Activated CD4-positive, alpha-beta memory T cell treated with anti-CD3 and anti-CD28 coated beads for 36 hours (primary cell): ENCODE data around the gene GALT. TPM values are rescaled to one million over a fixed set of nuclear protein-coding genes. Genes with fewer than 3 reads are reported as not detected.
A peak's percentile ranks its signal among the peaks of the same experiment; 100 is the strongest.
"Not testable (repeated sequence)": the region's sequence is repeated elsewhere in the genome, so short reads cannot be mapped to it uniquely, and the experiment has no call there.

Experiments used
- CTCF ChIA-PET: fragments of 350-600 bp; sonication (Branson Sonifier 250); formaldehyde crosslinking; loops from one replicate; lab custom pipeline; 2021; ENCODE audit warnings: antibody characterized with exemption, inconsistent platforms; lab: Charles Lee
- POLR2A ChIA-PET: fragments of 350-600 bp; sonication (Branson Sonifier 250); formaldehyde crosslinking; loops from one replicate; lab custom pipeline; 2021; ENCODE audit warnings: antibody characterized with exemption; lab: Charles Lee
- DNase-seq: peaks from one replicate; pipeline ENCODE4 v3.0.0-alpha.2; 2020
- H3K27ac Mint-ChIP-seq: one replicate; pipeline ENCODE4 v1.8.0; 2021; ENCODE audit warnings: mixed read lengths
- H3K27me3 Mint-ChIP-seq: one replicate; pipeline ENCODE4 v1.8.0; 2021; ENCODE audit warnings: mixed read lengths
- H3K36me3 Mint-ChIP-seq: one replicate; pipeline ENCODE4 v1.8.0; 2021; ENCODE audit warnings: mixed read lengths
- H3K4me1 Mint-ChIP-seq: one replicate; pipeline ENCODE4 v1.8.0; 2021; ENCODE audit warnings: low read depth, mixed read lengths
- H3K4me3 Mint-ChIP-seq: one replicate; pipeline ENCODE4 v1.8.0; 2021; ENCODE audit warnings: mild to moderate bottlenecking, mixed read lengths
- H3K9me3 Mint-ChIP-seq: one replicate; pipeline ENCODE4 v1.8.0; 2021; ENCODE audit warnings: mixed read lengths
- intact Hi-C: fragments of 100-400 bp; cut with micrococcal nuclease; formaldehyde crosslinking; loops from one replicate; pipeline ENCODE4 v1.15.1; 2023
- total RNA-seq, 2 experiments: library from RNA; stranded (reverse); gene quantifications; one replicate each; pipeline ENCODE4 v1.2.3, GENCODE V29; 2021

The GALT gene
- total RNA-seq, 2 experiments from 2014 or later, result 56.0 to 59.2 TPM

- peaks cover 41% of the 10 kb centered on the region for H3K4me1 Mint-ChIP-seq
- no peak for DNase-seq
- H3K36me3 Mint-ChIP-seq, result peaks cover 20% of the 10 kb centered on the region
- H3K27me3 Mint-ChIP-seq, result no peaks in the 10 kb centered on the region
- POLR2A ChIA-PET, result interaction anchor here (0.8 to 3.7 kb wide), 10 partner anchors 9 to 441 kb away, joined by 3 to 42 read pairs (median 4); partner anchors contain the start of genes DCTN3, FANCG, GALT and RPP25L
- H3K9me3 Mint-ChIP-seq, result no peaks in the 10 kb centered on the region
- H3K4me3 Mint-ChIP-seq, result peak overlapping the region; percentile 94
- H3K27ac Mint-ChIP-seq, result peak overlapping the region; percentile 80
- CTCF ChIA-PET, result interaction anchor here (0.7 to 8.0 kb wide), 15 partner anchors 10 to 259 kb away, joined by 3 to 135 read pairs (median 5); partner anchors contain the start of genes GALT and RPP25L
- intact Hi-C loops, result loop anchor here (1.0 to 10.0 kb wide), 3 partner anchors 8 to 313 kb away; partner anchors contain the start of genes DNAI1, FAM219A, GALT and KIF24
Measured at GRCh38 chr9:34638138-34638445, 8.4 kb upstream of the GALT start.

- peaks cover 20% of the 10 kb centered on the region for H3K36me3 Mint-ChIP-seq
- not testable (repeated sequence) for H3K27me3 Mint-ChIP-seq, H3K27ac Mint-ChIP-seq, DNase-seq, H3K4me3 Mint-ChIP-seq, H3K9me3 Mint-ChIP-seq
- POLR2A ChIA-PET, result interaction anchor here (1.5 kb wide), 1 partner anchor 9 kb away, joined by 4 read pairs; no protein-coding TSS in a partner anchor
- CTCF ChIA-PET, result interaction anchor here (1.3 to 8.0 kb wide), 3 partner anchors 19 to 63 kb away, joined by 3 to 135 read pairs (median 15); partner anchors contain the start of gene RPP25L
- intact Hi-C loops, result loop anchor here (2.0 to 10.0 kb wide), 2 partner anchors 181 to 315 kb away; partner anchors contain the start of genes DNAI1, FAM219A, KIF24 and NUDT2
- peaks cover 34% of the 10 kb centered on the region for H3K4me1 Mint-ChIP-seq
Measured at GRCh38 chr9:34639322-34639721, 7.2 kb upstream of the GALT start.

- Mint-ChIP-seq H3K4me1 (peaks cover 24% of the 10 kb centered on the region), H3K4me3 (no peak overlapping the region), H3K9me3 (no peaks in the 10 kb centered on the region), H3K27ac (no peak overlapping the region), H3K27me3 (no peaks in the 10 kb centered on the region), H3K36me3 (peaks cover 4% of the 10 kb centered on the region)
- ChIA-PET CTCF (interaction anchor here (0.6 to 3.0 kb wide), 5 partner anchors 9 to 60 kb away, joined by 3 to 26 read pairs (median 4); no protein-coding TSS in a partner anchor), POLR2A (no interaction called here)
- no peak for DNase-seq
- intact Hi-C loops, result no loop called here
Measured at GRCh38 chr9:34642679-34643078, 3.8 kb upstream of the GALT start.

- ChIA-PET POLR2A (no interaction called here), CTCF (interaction anchor here (0.7 to 3.0 kb wide), 4 partner anchors 11 to 266 kb away, joined by 3 to 26 read pairs (median 5); no protein-coding TSS in a partner anchor)
- no peak for DNase-seq
- intact Hi-C loops, result no loop called here
- Mint-ChIP-seq H3K9me3 (no peaks in the 10 kb centered on the region), H3K4me1 (peaks cover 27% of the 10 kb centered on the region), H3K27me3 (no peaks in the 10 kb centered on the region), H3K4me3 (no peak overlapping the region), H3K36me3 (peaks cover 24% of the 10 kb centered on the region), H3K27ac (no peak overlapping the region)
Measured at GRCh38 chr9:34644766-34645314, 1.6 kb upstream of the GALT start.

- Mint-ChIP-seq H3K36me3 (peaks cover 27% of the 10 kb centered on the region), H3K27me3 (no peaks in the 10 kb centered on the region), H3K4me3 (peak overlapping the region; percentile 86), H3K27ac (peak overlapping the region; percentile 84), H3K9me3 (no peaks in the 10 kb centered on the region), H3K4me1 (peaks cover 31% of the 10 kb centered on the region)
- POLR2A ChIA-PET, result interaction anchor here (0.8 to 2.0 kb wide), 5 partner anchors 9 to 188 kb away, joined by 3 to 42 read pairs (median 4); partner anchors contain the start of genes DNAI1, FAM219A and SIGMAR1
- intact Hi-C loops, result loop anchor here (1.0 kb wide), 1 partner anchor 35 kb away; the partner anchor contains the start of gene RPP25L
- DNase-seq, result no peak
- CTCF ChIA-PET, result interaction anchor here (1.0 to 4.2 kb wide), 13 partner anchors 10 to 56 kb away, joined by 3 to 104 read pairs (median 8); partner anchors contain the start of genes CCL27, DCTN3, RPP25L and SIGMAR1
Measured at GRCh38 chr9:34647084-34647403, 569 bp downstream of the GALT start.

GRCh38 chr9:34647651-34648050, 1.2 kb downstream of the GALT start:
- POLR2A ChIA-PET, result interaction anchor here (0.8 to 2.0 kb wide), 3 partner anchors 10 to 17 kb away, joined by 3 to 42 read pairs (median 5); partner anchors contain the start of gene SIGMAR1
- DNase-seq, result peak; percentile 50
- intact Hi-C loops, result loop anchor here (1.0 kb wide), 1 partner anchor 35 kb away; the partner anchor contains the start of gene RPP25L

GRCh38 chr9:34648673-34649072, 2.2 kb downstream of the GALT start:
- Mint-ChIP-seq H3K4me3 (peak overlapping the region; percentile 11), H3K4me1 (peaks cover 44% of the 10 kb centered on the region), H3K27ac (no peak overlapping the region), H3K36me3 (peaks cover 29% of the 10 kb centered on the region), H3K9me3 (no peaks in the 10 kb centered on the region), H3K27me3 (no peaks in the 10 kb centered on the region)
- POLR2A ChIA-PET, result interaction anchor here (0.8 to 1.3 kb wide), 2 partner anchors 10 to 13 kb away, joined by 3 to 4 read pairs; no protein-coding TSS in a partner anchor
- CTCF ChIA-PET, result interaction anchor here (1.4 to 4.2 kb wide), 3 partner anchors 13 to 54 kb away, joined by 5 to 104 read pairs (median 8); partner anchors contain the start of gene SIGMAR1
- DNase-seq, result no peak
- intact Hi-C loops, result no loop called here

More at GRCh38 chr9:34647651-34648050, 1.2 kb downstream of the GALT start:
- peak overlapping the region; percentile 86 for H3K4me3 Mint-ChIP-seq
- CTCF ChIA-PET, result interaction anchor here (0.7 to 4.2 kb wide), 8 partner anchors 9 to 56 kb away, joined by 3 to 104 read pairs (median 10); partner anchors contain the start of genes CCL27, DCTN3 and SIGMAR1
- no peaks in the 10 kb centered on the region for H3K9me3 Mint-ChIP-seq
- peak overlapping the region; percentile 84 for H3K27ac Mint-ChIP-seq
- peaks cover 29% of the 10 kb centered on the region for H3K36me3 Mint-ChIP-seq
- H3K27me3 Mint-ChIP-seq, result no peaks in the 10 kb centered on the region
- H3K4me1 Mint-ChIP-seq, result peaks cover 37% of the 10 kb centered on the region

- no peak overlapping the region for H3K27ac Mint-ChIP-seq
- CTCF ChIA-PET, result interaction anchor here (0.5 to 1.3 kb wide), 2 partner anchors 52 to 359 kb away, joined by 3 to 6 read pairs; no protein-coding TSS in a partner anchor
Measured at GRCh38 chr9:34650816-34651215, 4.3 kb downstream of the GALT start.

GRCh38 chr9:34651321-34651720, 4.8 kb downstream of the GALT start:
- intact Hi-C loops, result no loop called here
- ChIA-PET POLR2A (interaction anchor here (1.5 kb wide), 1 partner anchor 14 kb away, joined by 3 read pairs; no protein-coding TSS in a partner anchor), CTCF (interaction anchor here (1.3 kb wide), 1 partner anchor 51 kb away, joined by 6 read pairs; no protein-coding TSS in a partner anchor)
- peaks cover 38% of the 10 kb centered on the region for H3K4me1 Mint-ChIP-seq
- H3K4me3 Mint-ChIP-seq, result no peak overlapping the region
- H3K36me3 Mint-ChIP-seq, result peaks cover 29% of the 10 kb centered on the region
- no peaks in the 10 kb centered on the region for H3K27me3 Mint-ChIP-seq
- H3K27ac Mint-ChIP-seq, result no peak overlapping the region
- DNase-seq, result no peak
- H3K9me3 Mint-ChIP-seq, result no peaks in the 10 kb centered on the region

More at GRCh38 chr9:34650816-34651215, 4.3 kb downstream of the GALT start:
- no peak for DNase-seq
- intact Hi-C loops, result no loop called here
- Mint-ChIP-seq H3K4me1 (peaks cover 43% of the 10 kb centered on the region), H3K9me3 (no peaks in the 10 kb centered on the region), H3K36me3 (peaks cover 29% of the 10 kb centered on the region), H3K27me3 (no peaks in the 10 kb centered on the region), H3K4me3 (no peak overlapping the region)
- POLR2A ChIA-PET, result no interaction called here

GRCh38 chr9:34651876-34652601, 5.6 kb downstream of the GALT start, which contains the start of gene IL11RA:
Gene IL11RA (plus strand): TSS chr9:34652185. CDS start chr9:34655218, 3,033 bp downstream.
- POLR2A ChIA-PET, result interaction anchor here (1.5 kb wide), 1 partner anchor 13 kb away, joined by 3 read pairs; no protein-coding TSS in a partner anchor
- peak; percentile 79 for DNase-seq
- H3K4me3 Mint-ChIP-seq, result peak within 1 kb of the TSS; percentile 16
- H3K9me3 Mint-ChIP-seq, result no peaks in the 10 kb centered on the region
- CTCF ChIA-PET, result interaction anchor here (0.9 to 1.0 kb wide), 2 partner anchors 18 to 50 kb away, joined by 3 read pairs; no protein-coding TSS in a partner anchor
- peak within 1 kb of the TSS; percentile 44 for H3K27ac Mint-ChIP-seq
- no peaks in the 10 kb centered on the region for H3K27me3 Mint-ChIP-seq
- intact Hi-C loops, result no loop called here
- H3K4me1 Mint-ChIP-seq, result peaks cover 36% of the 10 kb centered on the region
- H3K36me3 Mint-ChIP-seq, result peaks cover 29% of the 10 kb centered on the region

- intact Hi-C loops, result no loop called here
- no peaks in the 10 kb centered on the region for H3K27me3 Mint-ChIP-seq
- no peak overlapping the region for H3K4me3 Mint-ChIP-seq
- peak overlapping the region; percentile 44 for H3K27ac Mint-ChIP-seq
- peaks cover 26% of the 10 kb centered on the region for H3K36me3 Mint-ChIP-seq
- DNase-seq, result no peak
- H3K4me1 Mint-ChIP-seq, result peaks cover 33% of the 10 kb centered on the region
- POLR2A ChIA-PET, result interaction anchor here (1.5 kb wide), 1 partner anchor 12 kb away, joined by 3 read pairs; no protein-coding TSS in a partner anchor
- no peaks in the 10 kb centered on the region for H3K9me3 Mint-ChIP-seq
- CTCF ChIA-PET, result interaction anchor here (0.9 to 1.0 kb wide), 2 partner anchors 19 to 50 kb away, joined by 3 read pairs; no protein-coding TSS in a partner anchor
Measured at GRCh38 chr9:34652602-34653000, 6.1 kb downstream of the GALT start.
